Measurements from ENCODE around the gene RTN4IP1.
"Not testable (repeated sequence)": the region's sequence is repeated elsewhere in the genome, so short reads cannot be mapped to it uniquely, and the experiment has no call there.

Gene RTN4IP1

DNA sequence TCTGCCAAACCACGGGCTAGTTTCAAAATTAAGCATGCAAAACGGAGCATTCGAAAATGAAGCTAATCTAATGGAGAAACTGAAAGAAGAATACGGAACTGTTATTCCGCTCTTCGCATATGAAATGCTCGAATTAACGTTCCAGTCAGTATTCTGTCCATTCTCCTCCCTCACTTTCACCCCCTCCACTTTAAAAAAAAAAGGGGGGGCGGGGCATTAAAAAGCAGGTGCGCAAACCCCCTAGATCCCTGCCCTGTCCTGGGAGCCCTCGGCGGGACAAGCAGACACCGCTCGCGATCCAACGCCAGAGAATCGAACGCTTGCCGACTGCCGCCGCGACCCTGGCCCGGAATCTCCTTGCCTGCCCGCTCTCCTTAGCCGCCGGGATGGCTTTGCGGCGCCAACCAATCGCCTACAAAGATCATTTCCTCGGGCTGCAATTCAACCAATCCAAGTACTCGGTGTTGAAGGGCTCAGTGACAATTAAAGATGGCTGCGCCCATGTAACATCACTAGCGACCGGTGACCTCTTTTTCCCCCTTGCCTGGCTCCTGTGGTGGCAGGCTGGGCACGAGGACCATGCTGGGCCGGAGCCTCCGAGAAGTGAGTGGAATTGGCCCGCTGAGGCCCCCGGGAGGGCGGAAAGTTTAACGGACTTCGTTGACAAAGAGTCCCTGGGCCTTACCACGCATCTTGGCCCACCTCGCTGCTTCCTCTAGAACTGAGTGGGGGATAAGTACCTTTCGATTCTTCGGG lies at the start of gene RTN4IP1, which contains the start of gene QRSL1:
Gene RTN4IP1 (minus strand): TSS at position 396 of the 756 bp plus-strand sequence. CDS start 477 bp downstream, outside the sequence.
Gene QRSL1 (plus strand): TSS at position 476 of the 756 bp plus-strand sequence. CDS start 104 bp downstream, at position 580.
- peak; percentile 79 for DNase-seq

- no peak for DNase-seq
Measured at GRCh38 chr6:106677282-106677681, 48.0 kb upstream of the RTN4IP1 start.

DNA sequence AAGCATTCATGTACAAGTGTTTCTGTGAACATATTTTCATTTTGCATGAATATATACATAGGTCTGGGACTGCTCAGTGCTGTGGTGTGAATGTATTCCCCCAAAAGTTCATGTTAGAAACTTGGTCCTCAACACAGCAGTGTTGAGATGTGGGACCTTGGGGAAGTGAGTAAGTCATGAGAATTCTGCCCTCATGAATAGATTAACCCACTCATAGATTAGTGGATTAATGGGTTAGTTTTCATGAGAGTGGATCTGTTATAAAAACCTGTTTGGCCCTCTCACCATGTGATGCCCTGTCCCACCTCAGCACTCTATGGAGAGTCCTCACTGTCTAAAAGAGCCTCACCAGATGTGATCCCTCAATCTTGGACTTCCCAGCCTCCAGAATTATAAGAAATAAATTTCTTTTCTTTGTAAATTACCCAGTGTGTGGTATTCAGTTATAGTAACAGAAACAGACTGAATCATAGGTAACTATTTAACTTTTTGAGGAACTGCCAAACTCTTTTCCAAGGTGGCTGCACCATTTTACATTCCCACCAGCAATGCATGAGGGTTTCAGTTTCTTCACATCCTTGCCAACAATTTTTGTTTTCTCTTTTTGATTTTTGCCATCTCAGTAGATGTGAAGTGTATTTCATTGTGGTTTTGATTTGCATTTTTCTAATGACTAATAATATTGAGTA lies 45.4 kb upstream of the RTN4IP1 start:
- DNase-seq: no peak

DNA sequence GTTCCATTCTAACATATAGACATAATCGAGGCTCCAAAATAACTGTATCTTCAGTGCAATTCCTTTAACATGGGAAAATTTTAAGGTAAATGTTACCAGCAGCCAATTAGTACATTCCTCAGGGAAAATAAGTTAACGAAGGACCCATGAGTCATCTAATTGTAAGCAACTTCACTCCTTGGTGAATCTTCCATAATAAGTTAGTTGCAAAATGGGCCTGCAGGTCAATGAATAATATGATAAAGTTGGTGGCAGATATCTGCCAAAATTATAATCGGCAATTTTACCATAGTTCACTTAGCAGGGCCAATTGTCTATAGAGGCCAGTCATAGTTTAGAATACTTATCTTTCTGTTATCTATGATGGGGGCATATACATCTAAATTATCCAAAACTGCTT lies 42.4 kb upstream of the RTN4IP1 start:
- DNase-seq: no peak

- no peak for DNase-seq
Measured at GRCh38 chr6:106670236-106670635, 40.9 kb upstream of the RTN4IP1 start.

GRCh38 chr6:106667022-106667402 lies 37.7 kb upstream of the RTN4IP1 start:
- DNase-seq: no peak

DNA sequence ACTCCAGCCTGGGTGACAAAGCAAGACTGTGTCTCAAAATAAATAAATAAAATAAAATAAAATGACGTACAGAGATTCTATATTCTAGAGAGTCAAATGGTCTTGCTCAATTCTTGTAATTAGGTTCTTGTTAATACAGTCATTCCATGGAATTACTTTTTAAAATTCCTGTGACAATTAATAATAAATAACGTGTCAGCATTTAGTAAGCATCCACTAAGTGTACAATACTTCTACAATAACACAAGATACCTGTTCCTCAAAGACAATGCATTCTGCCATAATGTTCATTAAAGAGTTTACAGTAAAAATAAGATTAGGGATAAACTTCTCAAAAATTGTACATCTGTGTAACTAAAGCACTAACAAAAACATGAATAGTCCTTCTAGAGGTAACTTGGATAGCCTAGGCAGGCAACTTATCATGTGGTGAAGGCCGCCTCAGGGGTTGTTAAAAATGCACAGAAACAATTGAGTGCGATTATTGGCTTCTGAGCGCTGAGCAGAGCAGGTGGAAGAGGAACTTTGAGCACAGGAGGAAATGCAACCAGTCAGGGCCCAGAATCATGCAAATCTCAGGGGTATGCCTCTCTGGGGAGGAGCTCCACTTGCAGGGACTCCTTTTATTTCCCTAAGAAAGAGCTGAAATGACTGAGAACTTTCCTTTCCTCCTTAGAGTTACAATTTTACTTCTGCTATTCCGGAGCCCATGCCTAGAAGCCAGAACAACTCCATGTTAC lies 37.2 kb upstream of the RTN4IP1 start:
- no peak for DNase-seq

DNA sequence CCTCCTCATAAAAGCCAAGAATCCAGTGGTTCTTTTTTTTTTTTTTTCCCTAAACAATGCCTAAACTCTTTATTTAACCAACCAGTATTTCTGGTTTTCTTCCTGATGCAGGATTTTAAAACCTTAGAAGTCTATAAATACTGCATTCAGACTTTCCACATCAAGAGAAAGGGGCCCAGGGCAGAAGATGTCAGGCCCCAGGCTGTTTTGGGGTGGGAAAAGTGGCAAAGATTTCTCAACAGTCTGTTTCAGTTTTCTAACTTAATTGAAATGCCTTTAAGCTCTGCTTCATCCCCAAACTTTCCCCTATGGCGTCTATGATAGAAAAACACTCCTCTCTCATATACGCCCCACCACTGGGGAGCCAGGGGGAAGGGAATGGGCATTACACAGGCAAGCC lies 33.2 kb upstream of the RTN4IP1 start:
- DNase-seq: no peak

DNA sequence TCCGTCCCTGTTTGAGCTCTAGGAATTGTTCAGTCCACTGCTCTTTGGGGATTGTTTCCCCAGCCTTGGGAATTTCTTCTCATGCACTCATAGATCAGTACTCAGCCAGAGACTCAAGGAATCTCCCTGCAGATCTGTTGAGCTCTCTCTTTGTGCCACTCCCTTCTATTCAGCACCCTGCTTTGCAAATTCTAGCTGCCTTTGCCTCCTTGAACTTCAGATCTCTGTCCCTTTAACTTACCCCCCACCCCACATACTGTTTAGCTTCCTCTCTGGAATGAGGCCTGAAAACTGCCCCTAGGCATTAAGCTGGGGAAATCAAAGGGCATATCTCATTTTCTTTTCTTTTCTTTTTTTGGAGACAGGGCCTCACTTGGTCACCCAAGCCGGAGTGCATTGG lies 30.6 kb upstream of the RTN4IP1 start:
- DNase-seq: no peak

- DNase-seq: no peak
Measured at GRCh38 chr6:106658469-106658868, 29.2 kb upstream of the RTN4IP1 start.

DNA sequence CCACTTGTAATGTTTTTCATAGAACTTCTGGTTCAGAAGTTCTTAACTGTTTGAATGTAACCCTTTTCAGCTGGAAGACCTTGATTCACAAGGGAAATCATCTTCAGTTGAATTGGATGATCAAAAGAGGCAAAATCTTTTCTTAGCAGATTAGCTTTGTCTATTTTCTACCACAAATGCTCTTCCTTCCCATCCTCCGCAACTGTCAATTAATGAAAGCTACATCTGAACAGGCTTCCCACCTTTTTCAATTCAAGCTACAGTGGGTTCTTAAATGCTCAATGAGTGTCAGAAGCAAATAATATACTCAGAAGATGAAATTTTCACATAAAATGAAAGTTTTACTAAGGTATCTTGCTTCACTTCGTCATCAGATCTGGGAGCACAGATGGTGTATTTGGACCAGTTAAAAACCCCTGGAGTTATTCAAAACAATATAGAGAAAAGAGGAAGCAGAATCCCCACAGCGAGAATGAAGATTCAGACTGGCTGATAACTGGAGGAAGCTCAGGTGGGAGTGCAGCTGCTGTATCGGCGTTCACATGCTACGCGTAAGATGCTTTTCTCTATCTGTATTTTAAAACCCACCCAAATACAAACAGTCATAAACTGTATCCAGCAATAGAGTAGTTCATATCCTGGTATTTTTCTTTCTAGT lies 19.5 kb upstream of the RTN4IP1 start:
- DNase-seq: no peak

DNA sequence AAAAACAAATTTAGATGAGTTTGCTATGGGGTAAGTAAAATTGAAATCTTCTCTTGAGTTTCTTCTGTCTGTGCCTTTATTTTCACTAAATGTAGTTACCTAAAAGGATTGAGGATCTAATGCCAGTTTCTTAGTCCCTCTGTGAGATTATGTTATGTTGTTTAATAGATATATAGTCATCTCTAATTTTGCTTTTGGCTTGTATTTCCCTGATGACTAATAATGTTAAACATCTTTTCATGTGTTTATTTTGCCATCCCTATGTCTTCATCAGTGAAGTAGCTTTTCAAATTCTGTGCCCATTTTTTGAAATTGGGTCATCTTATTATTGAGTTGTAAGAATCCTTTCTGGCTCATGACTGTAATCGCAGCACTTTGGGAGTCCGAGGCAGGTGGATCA lies 13.8 kb upstream of the RTN4IP1 start:
- no peak for DNase-seq

DNA sequence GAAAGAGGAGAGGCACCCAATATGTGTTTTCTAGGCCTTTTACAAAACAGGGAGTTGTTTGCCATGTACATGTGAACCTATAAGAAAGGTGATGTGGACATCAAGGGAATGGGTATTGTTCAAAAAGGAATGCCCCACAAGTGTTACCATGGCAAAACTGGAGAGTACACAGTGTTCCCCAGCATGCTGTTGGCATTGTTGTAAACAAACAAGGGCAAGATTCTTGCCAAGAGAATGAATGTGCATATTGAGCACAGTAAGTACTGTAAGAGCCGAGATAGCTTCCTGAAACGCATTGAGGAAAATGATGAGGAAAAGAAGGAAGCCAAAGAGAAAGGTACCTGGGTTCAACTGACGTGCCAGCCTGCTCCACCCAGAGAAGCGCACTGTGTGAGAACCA lies 13.2 kb upstream of the RTN4IP1 start:
- no peak for DNase-seq

DNA sequence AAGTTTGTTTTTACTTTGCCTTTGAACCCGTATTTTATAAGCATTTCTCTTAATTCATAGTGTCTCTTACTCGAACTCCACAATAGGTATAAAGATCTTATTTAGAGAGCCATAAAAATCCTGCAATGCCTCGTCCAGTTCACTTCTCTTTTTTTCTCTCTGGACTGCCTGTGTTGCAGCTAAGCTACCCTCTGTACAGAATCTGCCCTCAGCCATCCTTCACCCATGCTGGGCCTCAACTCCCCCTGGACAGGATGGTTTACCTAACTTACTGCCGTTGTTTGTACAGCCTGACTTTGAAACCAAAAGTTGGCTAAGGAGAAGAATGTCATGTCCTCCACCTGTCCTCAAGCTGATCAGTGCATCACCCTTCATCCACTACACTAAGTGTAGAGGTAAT lies 10.5 kb upstream of the RTN4IP1 start:
- DNase-seq: no peak

GRCh38 chr6:106637717-106638341 lies 8.5 kb upstream of the RTN4IP1 start:
- DNase-seq: no peak

DNA sequence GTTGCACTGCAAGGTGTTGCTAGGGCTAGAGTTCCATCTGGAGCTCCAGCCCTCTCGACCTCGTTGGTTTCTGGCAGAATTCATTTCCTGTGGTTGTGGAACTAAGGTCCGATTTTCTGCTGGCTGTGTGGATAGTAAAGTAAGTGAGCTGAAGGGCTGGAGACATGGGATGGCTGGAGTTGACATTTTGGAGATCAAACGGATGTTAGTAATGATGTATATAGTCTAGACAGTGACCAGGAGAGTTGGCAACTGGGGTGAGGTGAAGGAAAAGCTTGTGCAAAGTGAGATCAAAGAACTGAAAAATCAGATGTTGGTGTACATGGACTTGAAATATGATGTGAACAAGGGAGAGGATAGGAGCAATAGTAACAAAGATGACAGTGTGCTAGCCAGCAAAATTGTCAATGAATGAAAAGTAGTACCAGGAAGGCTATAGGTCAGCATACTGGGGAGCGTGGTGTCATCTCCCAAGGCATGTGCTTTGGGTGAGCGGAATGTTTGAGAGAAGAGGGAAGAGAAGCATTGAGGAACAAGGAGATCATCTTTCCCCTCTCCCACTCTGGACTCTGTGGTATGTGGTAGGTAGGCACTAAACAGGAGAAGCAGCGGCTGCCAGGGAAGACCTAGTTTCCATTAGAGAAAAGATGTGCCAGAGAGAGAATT lies 7.9 kb upstream of the RTN4IP1 start:
- DNase-seq: no peak

DNA sequence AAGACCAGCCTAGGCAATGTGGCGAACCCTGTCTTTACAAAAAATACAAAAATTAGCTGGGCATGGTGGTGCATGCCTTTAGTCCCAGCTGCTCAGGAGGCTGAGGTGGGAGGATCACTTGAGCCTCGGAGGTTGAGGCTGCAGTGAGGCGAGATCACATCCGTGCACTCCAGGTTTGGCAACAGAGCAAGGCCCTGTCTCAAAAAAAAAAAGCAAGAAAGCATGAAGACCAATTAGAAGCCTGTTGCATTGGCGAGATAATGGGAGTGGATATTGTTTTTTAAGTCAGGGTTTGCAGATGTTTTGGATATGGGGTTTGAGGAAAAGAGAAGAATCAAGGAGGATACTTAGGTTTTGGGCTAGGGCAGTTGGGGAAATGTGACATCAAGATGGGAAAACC lies 5.3 kb upstream of the RTN4IP1 start:
- DNase-seq: no peak

GRCh38 chr6:106631346-106631745 lies 2.0 kb upstream of the RTN4IP1 start:
- no peak for DNase-seq

DNA sequence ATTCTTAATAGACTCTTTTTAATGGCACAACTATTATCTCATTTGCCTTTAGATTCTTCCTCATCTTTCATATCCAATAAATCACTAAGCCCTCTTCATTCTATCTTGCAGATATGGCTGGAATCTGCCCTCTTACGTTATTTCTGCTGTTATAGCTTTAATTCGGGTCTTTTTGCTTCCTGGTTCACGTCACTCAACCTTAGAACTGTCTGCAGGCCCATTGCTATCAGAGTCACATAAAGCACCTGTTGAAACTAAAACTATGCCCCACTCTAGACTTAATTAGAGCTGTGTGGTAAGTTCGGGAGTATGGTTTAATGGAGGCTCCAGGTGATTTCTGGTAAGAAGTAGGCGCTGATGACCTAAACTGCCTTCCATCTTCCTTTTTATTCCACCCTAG lies 1.1 kb upstream of the RTN4IP1 start:
- DNase-seq: no peak

- no peak for DNase-seq
Measured at GRCh38 chr6:106629859-106630163, 513 bp upstream of the RTN4IP1 start.

DNA sequence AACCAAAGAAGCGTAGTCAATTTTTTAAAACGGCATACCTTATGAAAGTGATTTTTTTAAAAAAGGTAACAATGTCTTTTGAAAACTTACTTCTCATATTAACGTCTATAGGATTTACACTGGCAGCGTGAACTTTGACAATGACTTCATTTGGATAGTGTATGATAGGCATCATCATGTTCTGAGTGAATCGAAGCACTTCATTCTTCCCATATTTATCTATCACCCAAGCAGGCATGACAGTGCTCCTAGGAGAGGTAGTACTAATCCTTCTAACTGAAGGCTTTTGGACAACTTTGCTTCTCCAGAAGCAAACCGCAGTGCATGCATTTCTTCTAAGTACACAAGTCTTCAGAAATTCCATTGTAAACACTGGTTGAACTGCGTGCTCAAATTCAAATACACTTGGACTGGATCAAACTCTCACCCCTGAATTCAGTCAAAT lies 618 bp downstream of the RTN4IP1 start:
- DNase-seq: no peak

DNA sequence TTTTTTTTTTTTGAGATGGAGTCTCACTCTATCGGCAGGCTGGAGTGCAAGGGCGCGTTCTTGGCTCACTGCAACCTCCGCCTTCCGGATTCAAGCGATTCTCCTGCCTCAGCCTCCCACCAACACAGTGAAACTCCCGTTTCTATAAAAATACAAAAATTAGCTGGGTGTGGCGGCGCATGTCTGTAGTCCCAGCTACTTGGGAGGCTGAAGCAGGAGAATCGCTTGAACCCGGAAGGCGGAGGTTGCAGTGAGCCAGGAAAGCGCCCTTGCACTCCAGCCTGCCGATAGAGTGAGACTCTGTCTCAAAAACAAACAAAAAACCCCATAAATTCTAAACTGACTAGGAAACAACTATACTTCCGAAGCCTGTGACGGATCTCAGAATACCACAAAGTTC lies 1.5 kb downstream of the RTN4IP1 start:
- not testable (repeated sequence) for DNase-seq

Data from NCI-H1694 (cell line).